HG03354 (cell line): ENCODE results near the gene DYNLT2.
"Not testable (repeated sequence)": the region's sequence is repeated elsewhere in the genome, so short reads cannot be mapped to it uniquely, and the experiment has no call there.

Source experiments
- ATAC-seq: cut with Tn5 transposase; IDR thresholded peaks from one replicate; pipeline ENCODE4 v1.9.1; 2021; ENCODE audit warnings: mild to moderate bottlenecking; ENCODE audit not compliant: unreplicated experiment, poor library complexity, severe bottlenecking

The DYNLT2 gene

GRCh38 chr6:169784821-169785340 lies 33.5 kb upstream of the DYNLT2 start:
- no peak for ATAC-seq

- ATAC-seq: no peak
Observed at GRCh38 chr6:169783971-169784820, 32.8 kb upstream of the DYNLT2 start.

- ATAC-seq: no peak
Observed at GRCh38 chr6:169783401-169783800, 32.0 kb upstream of the DYNLT2 start.

- ATAC-seq: no peak
Observed at GRCh38 chr6:169782966-169783365, 31.6 kb upstream of the DYNLT2 start.

GRCh38 chr6:169780571-169781091 lies 29.3 kb upstream of the DYNLT2 start:
- ATAC-seq: no peak

- no peak for ATAC-seq
Observed at GRCh38 chr6:169779896-169780295, 28.5 kb upstream of the DYNLT2 start.

- no peak for ATAC-seq
Observed at GRCh38 chr6:169779092-169779815, 27.9 kb upstream of the DYNLT2 start.

- ATAC-seq: no peak
Observed at GRCh38 chr6:169778646-169779045, 27.3 kb upstream of the DYNLT2 start.

GRCh38 chr6:169777896-169778295 lies 26.5 kb upstream of the DYNLT2 start:
- ATAC-seq: no peak

- ATAC-seq: no peak
Observed at GRCh38 chr6:169776379-169776778, 25.0 kb upstream of the DYNLT2 start.

GRCh38 chr6:169775321-169775720 lies 23.9 kb upstream of the DYNLT2 start:
- ATAC-seq: no peak

- no peak for ATAC-seq
Observed at GRCh38 chr6:169774347-169774746, 23.0 kb upstream of the DYNLT2 start.

- no peak for ATAC-seq
Observed at GRCh38 chr6:169766921-169767736, 15.8 kb upstream of the DYNLT2 start.

GRCh38 chr6:169766232-169766631 lies 14.9 kb upstream of the DYNLT2 start:
- ATAC-seq: no peak

GRCh38 chr6:169765789-169766188 lies 14.4 kb upstream of the DYNLT2 start:
- not testable (repeated sequence) for ATAC-seq

- ATAC-seq: no peak
Observed at GRCh38 chr6:169763881-169764280, 12.5 kb upstream of the DYNLT2 start.

GRCh38 chr6:169763308-169763707 lies 11.9 kb upstream of the DYNLT2 start:
- ATAC-seq: no peak

GRCh38 chr6:169755162-169755561 lies 3.8 kb upstream of the DYNLT2 start:
- no peak for ATAC-seq

GRCh38 chr6:169752074-169752623 lies 777 bp upstream of the DYNLT2 start:
- peak; percentile 2 for ATAC-seq

GRCh38 chr6:169746556-169746955 lies 4.8 kb downstream of the DYNLT2 start:
- no peak for ATAC-seq
